Naive thymus-derived CD8-positive, alpha-beta T cell (primary cell): ENCODE results near the gene PYGM. TPM values are rescaled to one million over a fixed set of nuclear protein-coding genes. Genes with fewer than 3 reads are reported as not detected.

Source experiments
- ATAC-seq, 2 donors: fragments of 150-1000 bp; cut with Tn5 transposase in 1 of 2; sonication (Bioruptor Pico), chemical (Tn5 transposase) in 1 of 2; 1 replicate in 1 of 2; 2 replicates in 1 of 2; pipeline ENCODE4 v1.10.0; 2021; ENCODE audit warnings: mild to moderate bottlenecking in 2 of 2, moderate library complexity in 2 of 2
- POLR2A ChIA-PET: fragments of 350-600 bp; sonication (Branson Sonifier 250); formaldehyde crosslinking; loops from one replicate; lab custom pipeline; 2021; ENCODE audit warnings: antibody characterized with exemption; lab: Charles Lee
- DNase-seq, 10 donors: peaks; one replicate each; pipeline versions ENCODE4 v3.0.0 to v3.0.0-alpha.2; 2020 to 2022
- H3K27ac Mint-ChIP-seq, 10 donors: one replicate each; pipeline ENCODE4 v1.8.0; 2020 to 2022; ENCODE audit warnings: mild to moderate bottlenecking in 10 of 10, mixed read lengths in 10 of 10, moderate library complexity in 4 of 10, inconsistent platforms in 1 of 10
- H3K27me3 Mint-ChIP-seq, 5 donors: one replicate each; pipeline ENCODE4 v1.8.0; 2021 to 2022; ENCODE audit warnings: mixed read lengths in 5 of 5
- H3K36me3 Mint-ChIP-seq, 3 donors: one replicate each; pipeline ENCODE4 v1.8.0; 2020 to 2022; ENCODE audit warnings: mixed read lengths in 3 of 3, mild to moderate bottlenecking in 2 of 3, inconsistent platforms in 1 of 3
- H3K4me1 Mint-ChIP-seq, 4 donors: one replicate each; pipeline ENCODE4 v1.8.0; 2021 to 2022; ENCODE audit warnings: mixed read lengths in 4 of 4
- H3K4me3 Mint-ChIP-seq, 10 donors: one replicate each; pipeline ENCODE4 v1.8.0; 2020 to 2022; ENCODE audit warnings: mild to moderate bottlenecking in 10 of 10, mixed read lengths in 10 of 10, moderate library complexity in 6 of 10, inconsistent platforms in 1 of 10
- H3K9me3 Mint-ChIP-seq, 9 donors: one replicate each; pipeline ENCODE4 v1.8.0; 2020 to 2022; ENCODE audit warnings: mixed read lengths in 9 of 9, mild to moderate bottlenecking in 3 of 9, inconsistent platforms in 1 of 9, moderate library complexity in 1 of 9
- polyA plus RNA-seq, 3 donors: library from polyadenylated mRNA; unstranded; fragments of 300-500 nt; fragmentation: Illumina TruSeq; gene quantifications; one replicate each; pipeline ENCODE4 v1.2.3, GENCODE V29; 2021
- total RNA-seq, 8 experiments: library from RNA in 2 of 8; stranded (reverse) in 2 of 8; gene quantifications; one replicate each; pipeline ENCODE4 v1.2.3 and lab custom pipeline; 2021 to 2026

The PYGM gene
- 10 to 100 TPM; 13.0 to 18.4 TPM for total RNA-seq
- under 1 TPM; 0.09 to 0.50 (median 0.49) TPM for polyA plus RNA-seq
- 10.9 to 33.5 (median 19.1) reads per million in 6 experiments for total RNA-seq (lab: John Stamatoyannopoulos, UW)

GRCh38 chr11:64759722-64760719 is at the start of gene PYGM:
Gene PYGM, minus strand, starts transcription at chr11:64759974. Its CDS starts 76 bp downstream, at chr11:64759898.
- Mint-ChIP-seq H3K4me1 (peaks cover 39 to 91% (median 78%) of the 10 kb centered on the region in 4 donors), H3K4me3 (peak within 1 kb of the TSS; percentile 46 to 93 (median 76)), H3K27me3 (no peaks in the 10 kb centered on the region), H3K36me3 (peaks cover 6 to 24% (median 7%) of the 10 kb centered on the region in 3 donors), H3K9me3 (no peaks in the 10 kb centered on the region), H3K27ac (peak within 1 kb of the TSS; percentile 87 to 99 (median 93))
- peak in 1 of 2 donors; percentile 4 for ATAC-seq
- POLR2A ChIA-PET, result interaction anchor here (0.6 to 45.2 kb wide), 10 partner anchors 9 to 1349 kb away, joined by 3 to 2320 read pairs (median 3); partner anchors contain the start of genes PYGM, RASGRP2 and SF1
- no peak for DNase-seq

DNA sequence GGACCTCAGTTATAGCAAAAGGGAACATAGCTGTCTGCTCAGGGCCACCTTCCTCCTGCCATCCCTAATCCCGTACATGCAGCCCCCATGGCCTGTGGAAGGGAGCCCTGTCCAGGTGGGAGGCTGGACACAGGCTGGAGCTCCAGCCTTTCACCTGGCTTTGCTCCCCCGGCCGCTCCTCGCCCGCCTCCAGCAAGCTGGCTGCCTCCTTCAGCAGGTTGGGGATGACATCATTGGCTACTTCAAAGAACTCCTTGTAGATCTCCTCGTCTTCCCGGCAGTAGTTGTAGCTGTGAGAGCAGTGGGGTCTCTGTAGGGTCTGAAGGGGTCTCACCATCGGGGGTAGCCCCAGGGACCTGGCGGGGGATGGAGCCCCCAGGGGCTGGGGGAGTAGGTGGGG is 45.7 kb upstream of the PYGM start:
- no peak for DNase-seq
- Mint-ChIP-seq H3K9me3 (no peaks in the 10 kb centered on the region), H3K27ac (peak overlapping the region in 5 of 10 donors; percentile 36 to 71 (median 63)), H3K36me3 (peaks cover 0 to 26% (median 11%) of the 10 kb centered on the region in 3 donors), H3K4me3 (peak overlapping the region in 4 of 10 donors; percentile 24 to 79 (median 44)), H3K27me3 (no peaks in the 10 kb centered on the region), H3K4me1 (peaks cover 27 to 58% (median 52%) of the 10 kb centered on the region in 4 donors)
- POLR2A ChIA-PET, result interaction anchor here (1.6 to 7.3 kb wide), 2 partner anchors 14 to 26 kb away, joined by 6 to 73 read pairs; partner anchors contain the start of gene SF1
- ATAC-seq, result no peak

GRCh38 chr11:64804346-64805210 is 44.8 kb upstream of the PYGM start:
- H3K9me3 Mint-ChIP-seq, result no peaks in the 10 kb centered on the region
- H3K4me3 Mint-ChIP-seq, result peak overlapping the region; percentile 81 to 91 (median 87)
- ATAC-seq (no peak), DNase-seq (no peak)
- peaks cover 0 to 32% (median 11%) of the 10 kb centered on the region in 3 donors for H3K36me3 Mint-ChIP-seq
- H3K27me3 Mint-ChIP-seq, result no peaks in the 10 kb centered on the region
- peaks cover 24 to 53% (median 50%) of the 10 kb centered on the region in 4 donors for H3K4me1 Mint-ChIP-seq
- POLR2A ChIA-PET, result interaction anchor here (0.5 to 7.3 kb wide), 8 partner anchors 9 to 313 kb away, joined by 3 to 135 read pairs (median 27); partner anchors contain the start of genes RASGRP2, SF1 and ZNHIT2
- peak overlapping the region in 8 of 10 donors; percentile 79 to 95 (median 92) for H3K27ac Mint-ChIP-seq

DNA sequence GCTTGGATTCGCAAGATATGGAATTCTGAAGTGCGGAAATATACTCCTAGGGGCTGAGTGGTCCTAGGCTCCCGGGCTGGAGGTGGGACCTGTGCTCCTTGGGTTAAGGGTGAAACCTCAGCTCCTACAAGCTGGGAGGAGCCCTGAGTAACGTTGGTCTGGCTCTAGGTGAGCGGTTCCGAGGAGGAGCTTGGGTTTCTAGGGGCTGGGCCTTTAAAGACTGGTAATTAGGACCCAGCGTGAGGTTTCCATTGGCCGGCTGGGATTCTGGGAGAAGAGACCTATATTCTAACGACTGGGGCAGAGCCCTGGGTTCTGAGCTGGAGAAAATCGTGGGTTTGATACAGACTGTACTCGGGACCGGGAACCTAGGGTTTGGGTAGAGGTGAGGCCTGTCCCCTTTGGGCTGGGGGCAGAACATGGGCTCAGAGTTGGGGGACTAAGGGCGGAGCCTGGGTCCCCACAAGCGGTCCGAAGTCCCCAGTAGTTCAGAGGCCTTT is 44.1 kb upstream of the PYGM start:
- H3K4me1 Mint-ChIP-seq, result peaks cover 20 to 51% (median 47%) of the 10 kb centered on the region in 4 donors
- POLR2A ChIA-PET, result interaction anchor here (0.5 to 7.3 kb wide), 11 partner anchors 10 to 314 kb away, joined by 3 to 135 read pairs (median 8); partner anchors contain the start of genes CDC42BPG, RASGRP2, SF1 and ZNHIT2
- peaks cover 0 to 35% (median 11%) of the 10 kb centered on the region in 3 donors for H3K36me3 Mint-ChIP-seq
- peak overlapping the region; percentile 81 to 91 (median 87) for H3K4me3 Mint-ChIP-seq
- peak overlapping the region; percentile 79 to 95 (median 92) for H3K27ac Mint-ChIP-seq
- DNase-seq (no peak), ATAC-seq (no peak)
- H3K27me3 Mint-ChIP-seq, result no peaks in the 10 kb centered on the region
- no peaks in the 10 kb centered on the region for H3K9me3 Mint-ChIP-seq

- H3K36me3 Mint-ChIP-seq, result peaks cover 0 to 37% (median 11%) of the 10 kb centered on the region in 3 donors
- peak; percentile 72 to 95 (median 84) for DNase-seq
- no peaks in the 10 kb centered on the region for H3K27me3 Mint-ChIP-seq
- no peaks in the 10 kb centered on the region for H3K9me3 Mint-ChIP-seq
- ATAC-seq, result peak; percentile 86 to 89
- peak within 1 kb of the TSS; percentile 81 to 91 (median 87) for H3K4me3 Mint-ChIP-seq
- peaks cover 22 to 52% (median 46%) of the 10 kb centered on the region in 4 donors for H3K4me1 Mint-ChIP-seq
- peak within 1 kb of the TSS; percentile 79 to 95 (median 92) for H3K27ac Mint-ChIP-seq
- POLR2A ChIA-PET, result interaction anchor here (0.6 to 7.3 kb wide), 17 partner anchors 8 to 314 kb away, joined by 3 to 135 read pairs (median 6); partner anchors contain the start of genes CDC42BPG, EHD1, MEN1 and RASGRP2
Observed at GRCh38 chr11:64803158-64803845, 43.5 kb upstream of the PYGM start, which contains the start of gene MAP4K2. Gene MAP4K2, minus strand, starts transcription at chr11:64803214. Its CDS starts 65 bp downstream, at chr11:64803149.

DNA sequence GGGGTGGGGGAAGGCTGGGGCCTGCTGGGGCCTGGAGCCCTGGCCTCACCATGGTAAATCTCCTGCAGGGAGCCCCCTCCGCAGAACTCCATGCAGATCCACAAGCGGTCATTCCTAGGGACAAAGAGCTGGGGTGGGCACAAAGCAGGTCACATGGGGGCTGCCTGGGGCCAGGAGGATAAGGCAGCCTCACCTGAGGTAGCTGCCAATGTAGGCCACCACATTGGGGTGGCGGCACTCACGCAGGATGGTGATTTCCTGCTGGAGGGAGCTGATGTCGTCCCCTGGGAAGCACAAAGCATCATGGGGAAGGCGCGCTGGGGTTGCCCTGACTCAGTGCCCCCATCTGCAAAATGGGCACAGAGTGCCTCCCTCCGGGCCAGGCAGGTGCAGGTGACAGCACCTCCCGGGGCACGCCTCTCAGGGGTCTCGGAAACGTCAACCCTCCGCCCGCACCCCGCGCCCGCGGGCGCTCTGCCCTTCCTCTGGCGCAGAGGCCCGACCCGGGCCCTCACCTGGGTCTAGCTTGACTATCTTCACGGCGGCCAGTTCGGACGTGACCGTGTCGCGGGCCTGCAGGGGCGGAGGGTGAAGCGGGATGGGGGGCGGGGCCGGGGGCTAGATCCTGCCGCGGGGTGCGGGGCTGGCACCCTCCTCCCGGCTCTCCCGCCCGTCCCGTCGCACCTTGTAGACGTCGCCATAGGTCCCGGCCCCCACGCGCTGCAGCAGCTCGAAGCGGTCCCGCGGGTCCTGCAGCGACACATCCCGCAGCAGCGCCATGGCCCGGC is 42.8 kb upstream of the PYGM start:
- Mint-ChIP-seq H3K36me3 (peaks cover 0 to 38% (median 11%) of the 10 kb centered on the region in 3 donors), H3K27ac (peak overlapping the region; percentile 68 to 93 (median 88))
- DNase-seq, result peak in 5 of 10 donors; percentile 24 to 50 (median 40)

GRCh38 chr11:64801561-64802369 is 42.0 kb upstream of the PYGM start:
- peak overlapping the region; percentile 68 to 93 (median 88) for H3K27ac Mint-ChIP-seq
- peak overlapping the region; percentile 73 to 89 (median 81) for H3K4me3 Mint-ChIP-seq
- H3K36me3 Mint-ChIP-seq, result peaks cover 0 to 35% (median 8%) of the 10 kb centered on the region in 3 donors
- DNase-seq, result peak in 1 of 10 donors; percentile 53
- no peaks in the 10 kb centered on the region for H3K27me3 Mint-ChIP-seq
- peaks cover 16 to 45% (median 40%) of the 10 kb centered on the region in 4 donors for H3K4me1 Mint-ChIP-seq
- no peak for ATAC-seq
- H3K9me3 Mint-ChIP-seq, result no peaks in the 10 kb centered on the region
- POLR2A ChIA-PET, result interaction anchor here (0.6 to 7.3 kb wide), 14 partner anchors 8 to 77 kb away, joined by 4 to 135 read pairs (median 8); partner anchors contain the start of genes CDC42BPG, EHD1, MEN1 and RASGRP2

More for the DNA sequence above, 42.8 kb upstream of the PYGM start:
- Mint-ChIP-seq H3K27me3 (no peaks in the 10 kb centered on the region), H3K4me1 (peaks cover 19 to 49% (median 41%) of the 10 kb centered on the region in 4 donors), H3K4me3 (peak overlapping the region; percentile 73 to 89 (median 81)), H3K9me3 (no peaks in the 10 kb centered on the region)
- POLR2A ChIA-PET, result interaction anchor here (0.6 to 7.3 kb wide), 20 partner anchors 8 to 315 kb away, joined by 3 to 135 read pairs (median 6); partner anchors contain the start of genes CDC42BPG, EHD1, MEN1 and RASGRP2
- peak; percentile 47 to 61 for ATAC-seq

- Mint-ChIP-seq H3K9me3 (no peaks in the 10 kb centered on the region), H3K4me3 (peak overlapping the region; percentile 73 to 89 (median 81)), H3K27me3 (no peaks in the 10 kb centered on the region), H3K36me3 (peaks cover 0 to 34% (median 4%) of the 10 kb centered on the region in 3 donors), H3K4me1 (peaks cover 14 to 51% (median 39%) of the 10 kb centered on the region in 4 donors), H3K27ac (peak overlapping the region; percentile 68 to 92 (median 87))
- POLR2A ChIA-PET, result interaction anchor here (0.6 to 7.3 kb wide), 9 partner anchors 9 to 62 kb away, joined by 3 to 135 read pairs (median 19); partner anchors contain the start of genes MEN1, RASGRP2 and SF1
- DNase-seq (no peak), ATAC-seq (no peak)
Observed at GRCh38 chr11:64801158-64801464, 41.3 kb upstream of the PYGM start.
